ENCODE measurements around the gene RETREG1.
A peak's percentile ranks its signal among the peaks of the same experiment; 100 is the strongest.
"Not testable (repeated sequence)": the region's sequence is repeated elsewhere in the genome, so short reads cannot be mapped to it uniquely, and the experiment has no call there.

The RETREG1 gene

DNA sequence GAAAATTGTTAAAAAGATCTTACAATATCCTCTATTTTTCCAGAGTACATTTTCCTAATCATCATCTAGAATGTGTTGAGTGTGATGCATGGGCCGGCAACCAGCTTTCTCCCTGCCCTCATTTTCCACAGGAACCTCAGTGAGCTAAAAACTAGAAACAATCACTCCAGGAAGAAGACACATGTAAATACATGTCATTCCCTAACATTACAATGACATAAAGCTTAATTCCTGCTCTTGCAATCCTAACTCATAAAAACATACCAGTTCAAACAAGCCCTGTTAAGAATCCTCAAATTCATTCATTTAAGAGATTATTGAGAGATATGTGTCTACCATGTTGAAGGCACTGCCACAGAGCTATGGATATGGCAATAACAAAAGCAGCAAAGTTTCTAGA, 132.7 kb downstream of the RETREG1 start:
- DNase-seq (ENCODE audit: low read depth), result no peak

DNA sequence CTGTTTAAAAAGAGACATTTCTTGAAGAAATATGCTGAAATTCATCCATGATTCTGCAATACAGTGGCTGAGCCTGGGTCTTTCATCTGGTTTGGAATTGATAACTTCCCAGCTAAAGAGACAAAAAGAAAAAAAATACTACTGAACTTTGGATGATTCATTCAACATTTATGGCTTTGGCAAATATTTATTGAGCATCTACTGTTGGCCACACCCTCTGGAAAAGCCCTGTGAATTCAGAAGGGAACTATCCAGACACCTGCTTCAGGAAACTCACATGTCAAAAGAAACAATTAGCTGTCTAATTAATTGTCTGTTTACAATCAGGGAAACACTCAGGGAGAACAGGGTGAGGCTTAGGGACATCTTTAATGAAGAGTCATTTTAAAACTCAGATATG, 133.4 kb downstream of the RETREG1 start:
- DNase-seq (ENCODE audit: low read depth), result no peak

DNA sequence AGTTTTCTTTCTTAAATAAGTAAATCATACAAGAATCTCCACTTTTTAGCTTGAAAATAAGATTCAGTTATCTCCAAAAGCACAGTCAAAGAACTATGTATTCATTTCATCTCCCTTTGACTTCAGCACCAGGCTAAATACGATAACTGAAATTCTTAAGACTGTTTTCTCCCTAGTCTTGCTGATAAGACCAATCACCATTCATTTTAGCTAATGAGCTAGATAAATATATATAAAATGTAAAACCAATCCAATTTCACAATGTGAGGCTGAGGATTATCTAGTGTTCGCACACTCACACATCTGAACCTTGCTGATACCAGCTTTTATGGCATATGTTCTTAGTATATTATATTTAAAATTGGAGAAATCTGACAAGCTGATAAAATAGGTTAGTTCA, 133.9 kb downstream of the RETREG1 start:
- DNase-seq (ENCODE audit: low read depth), result no peak

DNA sequence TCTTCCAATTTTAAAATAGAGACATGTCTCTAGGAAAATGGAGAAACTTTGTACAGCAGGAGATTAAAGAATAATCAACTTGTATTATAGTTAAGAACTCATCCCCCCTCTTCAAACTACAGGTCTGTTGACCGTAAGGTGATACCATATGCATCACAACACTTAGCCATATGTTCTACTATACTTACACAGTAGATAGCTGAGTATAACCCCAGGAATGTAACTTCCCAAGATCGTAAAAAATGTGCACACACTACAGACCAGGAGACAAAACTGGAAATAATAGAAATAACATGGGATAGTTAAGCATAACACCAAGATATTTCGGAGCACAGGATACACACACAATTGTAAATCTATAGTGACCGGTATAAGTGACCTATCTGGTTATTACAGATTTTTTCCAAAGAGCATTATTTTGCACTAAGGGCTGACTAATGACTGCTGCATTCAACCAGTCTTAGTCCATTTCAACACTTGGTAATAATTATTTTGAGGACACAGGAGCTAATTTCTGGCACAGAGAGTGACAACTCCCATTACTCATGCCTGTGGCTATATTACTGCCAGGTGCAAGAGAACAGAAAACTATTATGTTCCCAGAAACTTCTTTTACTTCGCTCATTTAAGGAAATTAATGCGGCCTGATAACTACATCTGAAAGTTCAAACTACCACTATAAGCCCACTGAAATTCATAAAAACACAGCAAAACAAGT, 135.8 kb downstream of the RETREG1 start:
- DNase-seq (ENCODE audit: low read depth), result no peak

DNA sequence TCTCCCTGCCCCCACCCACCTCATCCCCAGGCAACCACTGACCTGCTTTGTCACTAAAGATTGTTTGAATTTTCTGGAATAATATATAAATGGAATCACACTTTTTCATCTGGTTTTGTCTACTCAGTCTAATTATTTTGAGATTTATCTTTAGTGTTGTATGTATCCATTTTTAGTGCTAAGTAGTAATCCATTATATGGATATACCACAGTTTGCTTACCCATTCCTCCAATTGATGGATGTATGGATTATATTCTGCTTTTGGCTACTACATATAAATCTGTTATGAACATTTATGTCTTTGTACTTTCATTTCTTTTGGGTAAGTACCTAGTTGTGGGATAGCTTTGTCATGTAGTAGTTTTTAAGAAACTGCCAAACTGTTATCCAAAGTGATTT, 136.7 kb downstream of the RETREG1 start:
- no peak for DNase-seq (ENCODE audit: low read depth)

DNA sequence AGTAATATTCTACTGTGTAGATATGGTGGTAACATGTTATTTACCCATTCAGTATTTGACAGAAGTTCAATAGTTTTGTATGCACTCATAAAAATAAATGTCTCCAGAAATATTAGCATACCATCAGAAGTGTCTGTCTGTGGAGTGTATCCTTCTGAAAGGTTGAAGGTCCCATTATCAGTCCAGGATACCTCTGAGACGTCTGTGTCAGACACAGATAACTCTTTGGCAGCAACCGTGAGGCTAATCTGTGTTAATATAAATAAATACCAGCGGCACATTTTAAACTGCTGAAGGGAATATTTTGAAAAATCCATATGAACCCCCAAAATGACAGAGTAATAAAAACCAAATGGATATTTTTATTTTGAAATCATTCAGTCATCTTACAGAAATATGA, 139.3 kb downstream of the RETREG1 start:
- DNase-seq (ENCODE audit: low read depth), result no peak

DNA sequence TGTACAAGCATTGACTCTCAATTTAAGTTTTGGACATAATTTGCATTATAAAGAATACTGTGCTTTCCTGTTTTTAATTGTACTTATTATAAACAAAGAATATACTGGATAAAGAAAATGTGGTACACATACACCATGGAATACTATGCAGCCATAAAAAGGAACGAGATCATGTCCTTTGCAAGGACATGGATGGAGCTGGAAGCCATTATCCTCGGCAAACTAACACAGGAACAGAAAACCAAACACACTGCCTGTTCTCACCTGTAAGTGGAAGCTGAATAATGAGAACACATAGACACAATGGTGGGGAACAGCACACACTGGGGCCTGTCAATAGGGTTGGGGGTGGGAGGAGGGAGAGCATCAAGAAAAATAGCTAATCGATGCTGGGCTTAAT, 140.4 kb downstream of the RETREG1 start:
- DNase-seq (ENCODE audit: low read depth), result not testable (repeated sequence)

DNA sequence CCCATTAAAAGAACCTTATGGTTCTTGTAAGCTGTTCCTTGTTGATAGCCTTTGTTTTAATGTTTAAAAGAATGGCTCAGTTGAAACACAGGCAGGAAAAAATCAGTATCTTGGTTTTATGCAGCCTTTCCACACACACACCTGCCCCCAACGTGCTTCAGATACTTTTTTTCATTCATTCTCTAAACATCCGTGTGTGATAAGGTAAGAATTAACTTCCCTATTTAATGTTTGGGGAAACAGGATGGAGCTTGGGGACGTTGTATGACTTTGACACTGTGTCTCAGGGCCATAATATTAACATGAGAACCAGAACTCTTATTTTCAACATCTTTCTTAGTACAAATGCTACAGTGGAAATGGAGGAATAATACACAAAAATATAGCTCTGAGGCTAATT, 145.4 kb downstream of the RETREG1 start:
- no peak for DNase-seq (ENCODE audit: low read depth)

DNA sequence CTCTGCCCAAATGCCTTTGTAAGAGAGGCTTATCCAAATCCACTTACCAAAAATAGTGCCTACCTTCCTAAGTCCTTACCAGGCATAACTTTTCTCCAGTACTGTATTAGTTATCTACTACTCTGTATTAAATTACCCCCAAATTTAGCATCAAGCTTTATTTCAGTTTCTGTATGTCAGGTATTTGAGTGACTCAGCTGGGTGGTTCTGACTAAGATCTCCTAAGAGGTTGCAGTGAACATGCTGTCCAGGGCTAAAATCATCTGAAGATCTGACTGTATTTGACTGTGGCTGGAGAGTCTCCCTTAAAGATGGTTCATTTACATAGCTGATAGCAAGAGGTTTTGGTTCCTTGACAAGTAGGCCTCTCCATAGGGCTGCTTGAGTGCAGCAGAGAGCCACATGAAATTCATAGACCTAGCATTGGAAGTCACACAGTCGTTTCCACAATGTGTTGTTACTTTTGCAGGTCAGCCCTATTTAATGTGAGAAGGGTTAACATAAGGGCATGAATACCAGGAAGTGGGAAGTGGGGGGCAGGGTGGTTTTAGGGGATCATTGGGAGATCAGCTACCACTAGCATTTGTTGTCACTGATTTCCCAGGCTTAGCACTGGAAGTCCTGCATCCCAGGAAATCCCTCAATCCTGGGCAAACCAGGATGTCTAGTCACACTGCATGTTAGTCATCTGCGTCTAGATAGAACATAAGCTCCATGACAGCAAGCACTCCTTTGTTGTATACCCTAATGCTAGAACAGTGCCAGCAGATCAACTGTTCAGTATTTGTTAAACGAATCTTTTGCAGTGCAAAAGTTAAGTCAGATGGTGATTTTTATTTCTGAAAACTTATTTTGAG, 149.2 kb downstream of the RETREG1 start:
- no peak for DNase-seq (ENCODE audit: low read depth)

DNA sequence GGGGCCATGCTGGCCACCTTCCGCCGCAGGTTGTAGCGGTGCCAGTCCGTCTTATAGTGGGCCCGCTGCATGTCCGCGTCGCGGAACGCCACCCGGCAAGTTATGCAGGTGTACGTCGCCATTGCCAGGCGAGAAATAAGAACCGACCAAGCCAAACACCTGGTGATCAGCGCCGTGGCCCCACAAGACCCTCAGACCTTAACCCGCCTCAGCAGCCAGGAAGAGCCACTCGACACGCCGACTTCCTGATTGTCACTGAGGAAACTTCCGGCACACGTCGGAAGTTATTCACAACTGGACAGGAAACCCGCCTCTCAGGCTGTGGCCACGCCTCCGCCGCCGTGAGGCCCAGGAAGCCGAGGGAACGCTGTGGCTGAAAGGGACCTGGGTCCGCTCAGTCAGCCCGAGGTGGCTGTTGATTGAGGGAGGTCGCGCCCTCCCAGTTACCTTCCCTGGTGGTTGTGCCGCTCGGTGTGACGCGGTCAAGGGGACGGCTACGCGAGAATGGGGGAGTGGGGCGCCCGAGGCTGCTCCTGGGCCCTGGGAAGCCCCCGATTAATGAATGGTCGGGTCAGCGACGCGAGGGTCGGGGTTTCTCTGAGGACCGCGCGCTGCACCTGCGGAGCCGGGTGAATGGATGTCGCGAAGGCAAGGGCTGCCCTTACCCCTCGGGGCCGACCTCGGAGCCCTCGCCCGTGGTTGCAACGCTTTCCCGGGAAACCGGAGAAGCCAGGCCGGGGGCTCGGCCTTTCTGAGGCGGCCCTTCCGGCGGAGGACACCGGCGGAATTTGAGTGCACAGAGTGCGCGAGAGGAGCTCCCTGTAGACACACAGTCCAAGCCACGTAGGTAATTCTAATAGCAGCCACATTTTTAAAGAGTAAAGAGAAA, 151.0 kb downstream of the RETREG1 start, which contains the start of gene ZNF622:
Gene ZNF622 (minus strand): TSS at position 257 of the 889 bp plus-strand sequence. CDS start 135 bp downstream, at position 122.
- DNase-seq (ENCODE audit: low read depth), result no peak

DNA sequence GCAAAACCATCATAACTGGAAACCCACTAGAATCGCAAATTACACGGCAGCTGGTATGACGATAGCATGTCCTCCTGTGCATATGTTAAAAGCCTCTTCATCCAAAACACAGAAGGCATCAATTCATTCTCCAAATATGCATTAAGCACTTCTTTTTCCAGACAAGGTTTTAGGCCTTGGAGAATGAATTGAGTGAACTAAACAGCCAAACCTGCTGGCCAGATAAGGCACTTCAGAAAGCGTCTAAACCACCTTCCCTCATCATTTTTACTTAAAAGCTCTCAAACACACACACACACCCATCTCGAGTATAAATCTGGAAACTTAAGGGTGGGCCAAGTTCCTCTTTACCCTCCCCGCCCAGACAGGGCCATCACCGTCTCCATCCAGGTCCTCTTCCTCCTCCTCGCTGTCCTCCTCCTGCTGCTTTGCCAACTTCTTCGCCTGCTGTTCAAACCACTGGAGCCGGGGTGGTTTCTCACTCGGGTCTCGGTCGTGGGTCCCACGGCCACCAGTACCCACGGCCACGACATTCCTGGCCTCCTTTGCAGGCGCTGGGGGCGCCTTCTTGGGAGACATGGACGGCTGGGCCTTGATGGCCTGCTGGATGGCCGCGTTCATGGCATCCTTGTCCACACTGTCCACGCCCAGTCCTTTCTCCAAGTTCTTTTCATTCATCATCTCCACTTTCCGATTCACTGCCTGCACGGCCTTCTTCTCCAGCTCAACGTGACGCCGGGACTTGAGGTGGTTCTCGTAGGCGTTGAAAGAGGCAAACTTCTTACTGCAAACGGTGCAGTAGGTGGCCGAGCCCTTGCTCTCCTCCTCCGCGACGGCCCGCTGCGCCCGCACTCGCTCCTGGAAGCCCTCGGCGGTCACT, 151.9 kb downstream of the RETREG1 start:
- no peak for DNase-seq (ENCODE audit: low read depth)

DNA sequence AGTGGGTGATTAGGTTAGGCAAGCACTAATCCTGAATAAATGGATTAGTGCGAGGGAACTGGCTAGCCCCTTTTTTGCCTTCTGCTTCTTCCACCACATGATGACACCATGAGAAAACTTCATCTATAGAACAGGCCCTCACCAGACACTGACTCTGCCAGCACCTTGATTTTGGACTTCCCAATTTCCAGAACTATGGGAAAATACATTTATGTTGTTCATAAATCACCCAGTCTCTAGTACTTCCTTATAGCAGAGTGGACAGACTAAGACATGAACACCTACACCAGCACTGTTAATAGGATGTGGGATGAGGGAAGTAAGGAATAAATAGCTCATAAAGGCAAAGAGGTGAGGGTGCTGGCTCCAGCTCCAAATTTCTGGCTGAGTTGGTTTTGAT, 152.6 kb downstream of the RETREG1 start:
- DNase-seq (ENCODE audit: low read depth), result no peak

DNA sequence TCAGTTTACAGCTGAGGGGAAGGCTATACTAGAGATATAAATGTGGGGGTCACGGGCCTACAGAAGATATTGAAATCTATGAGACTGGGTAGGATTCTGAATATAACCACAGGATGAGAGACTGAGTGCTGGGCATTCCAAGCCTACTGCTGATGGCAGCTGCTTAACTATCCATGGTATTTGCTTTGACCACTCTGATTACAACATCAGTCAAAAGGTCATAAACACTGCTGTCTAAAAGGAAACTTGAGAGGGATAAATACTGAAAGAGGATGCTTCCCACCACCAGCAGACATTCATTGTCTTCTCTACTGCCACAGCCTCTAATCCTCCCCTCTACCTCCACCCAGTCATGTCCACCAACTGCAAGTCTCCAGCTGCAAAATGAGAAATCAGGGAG, 155.0 kb downstream of the RETREG1 start:
- peak; percentile 87 for DNase-seq (ENCODE audit: low read depth)

DNA sequence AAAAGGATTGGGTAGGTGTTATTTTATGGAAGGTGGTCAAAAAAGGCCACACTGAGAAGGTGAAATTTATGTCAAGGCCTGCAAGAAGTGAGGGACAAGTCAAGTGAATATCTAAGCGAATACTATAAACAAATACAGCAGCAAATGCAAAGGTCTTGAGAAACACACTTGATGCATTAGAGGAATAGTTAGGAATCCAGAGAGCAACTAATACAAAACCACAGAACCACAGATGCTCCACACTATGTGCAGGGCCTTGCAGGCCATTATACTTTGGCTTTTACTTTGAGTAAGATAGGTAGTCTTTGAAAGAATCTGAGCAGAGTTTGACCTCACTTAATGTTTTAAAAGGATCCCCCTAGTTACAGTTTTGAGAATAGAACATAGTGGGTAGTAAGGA, 155.8 kb downstream of the RETREG1 start:
- no peak for DNase-seq (ENCODE audit: low read depth)

DNA sequence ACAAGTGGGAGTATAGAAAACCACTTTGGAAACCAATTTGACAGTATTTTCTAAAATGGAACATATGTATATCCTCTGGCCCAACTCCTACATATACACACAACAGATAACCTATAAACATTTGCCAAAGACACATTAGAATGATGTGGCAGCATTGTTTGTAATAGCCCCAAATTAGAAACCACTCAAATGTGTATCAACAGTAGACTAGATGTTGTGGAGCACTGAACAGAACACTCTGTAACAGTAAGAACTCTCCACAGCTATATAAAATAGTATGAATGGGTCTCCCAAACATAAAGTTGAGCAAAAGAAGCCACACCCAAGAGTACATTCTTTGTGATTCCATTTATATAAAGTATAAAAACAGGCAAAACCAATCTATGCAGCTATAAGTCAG, 157.3 kb downstream of the RETREG1 start:
- no peak for DNase-seq (ENCODE audit: low read depth)

DNA sequence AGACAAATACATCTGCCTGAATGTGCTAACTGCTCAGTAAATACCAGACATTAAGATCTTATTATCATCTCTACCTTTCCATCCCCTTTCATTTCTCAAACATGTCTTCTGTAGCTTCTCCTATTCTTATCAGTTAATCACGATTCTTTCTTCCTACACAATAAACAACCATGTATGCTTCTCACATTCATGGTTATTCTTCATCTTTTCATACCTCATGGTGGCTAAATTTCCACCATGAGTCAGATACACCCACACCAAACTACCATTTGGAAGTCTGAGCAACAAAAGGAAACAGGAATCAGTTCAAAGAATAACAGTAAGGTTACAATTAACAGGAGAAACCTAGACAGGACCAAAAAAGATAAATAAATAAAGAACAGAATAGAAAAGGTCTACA, 158.9 kb downstream of the RETREG1 start:
- no peak for DNase-seq (ENCODE audit: low read depth)

DNA sequence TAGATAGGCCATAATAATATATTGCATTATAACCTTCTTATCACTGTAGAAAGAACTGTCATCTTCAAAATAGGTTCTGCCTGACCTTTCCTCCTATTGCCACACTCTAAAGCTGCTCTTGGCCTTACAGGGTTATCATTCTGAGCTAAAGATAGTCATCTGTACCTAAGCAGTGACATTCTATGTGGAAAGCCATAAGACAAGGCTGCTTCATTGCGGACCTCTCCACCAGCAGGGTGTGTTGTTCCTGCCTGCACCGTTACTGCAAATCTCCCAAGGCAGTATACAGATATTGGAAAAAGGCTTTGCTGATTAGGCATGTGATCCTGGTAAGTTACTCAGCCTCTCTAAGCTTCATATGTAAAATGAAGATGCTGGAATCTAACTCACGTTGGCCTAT, 159.3 kb downstream of the RETREG1 start:
- no peak for DNase-seq (ENCODE audit: low read depth)

DNA sequence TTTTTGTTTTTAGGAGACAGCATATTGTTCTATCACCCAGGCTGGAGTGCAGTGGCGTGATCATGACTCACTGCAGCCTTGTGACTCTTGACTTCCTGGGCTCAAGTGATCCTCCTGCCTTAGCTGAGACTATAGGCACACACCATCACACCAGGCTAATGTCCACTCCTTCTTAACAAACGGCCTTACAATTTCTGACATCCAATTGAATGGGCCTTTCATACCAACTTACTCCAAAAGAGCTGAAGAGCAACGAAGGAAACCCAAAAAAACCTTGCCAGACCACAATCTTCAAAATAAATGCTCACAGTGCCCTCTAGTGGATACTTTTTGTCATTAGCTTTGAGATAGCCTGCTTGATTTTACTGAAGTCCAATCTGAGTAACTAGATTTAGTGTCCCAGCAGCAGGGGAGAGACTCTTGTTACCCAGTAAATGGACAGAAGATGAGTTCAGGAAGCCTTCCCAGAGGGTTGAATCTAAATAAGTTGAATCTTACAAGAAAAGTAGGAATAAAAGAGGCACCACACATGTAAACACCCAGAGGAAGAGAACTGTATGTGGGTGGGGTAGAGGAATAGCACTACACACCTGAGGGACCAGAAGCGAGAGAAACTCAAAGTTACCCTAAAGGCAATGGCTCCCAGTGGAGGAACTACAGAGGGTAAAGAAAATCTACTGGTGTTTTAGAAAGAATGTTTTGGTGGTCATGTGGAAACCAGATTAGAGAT, 160.5 kb downstream of the RETREG1 start:
- no peak for DNase-seq (ENCODE audit: low read depth)

DNA sequence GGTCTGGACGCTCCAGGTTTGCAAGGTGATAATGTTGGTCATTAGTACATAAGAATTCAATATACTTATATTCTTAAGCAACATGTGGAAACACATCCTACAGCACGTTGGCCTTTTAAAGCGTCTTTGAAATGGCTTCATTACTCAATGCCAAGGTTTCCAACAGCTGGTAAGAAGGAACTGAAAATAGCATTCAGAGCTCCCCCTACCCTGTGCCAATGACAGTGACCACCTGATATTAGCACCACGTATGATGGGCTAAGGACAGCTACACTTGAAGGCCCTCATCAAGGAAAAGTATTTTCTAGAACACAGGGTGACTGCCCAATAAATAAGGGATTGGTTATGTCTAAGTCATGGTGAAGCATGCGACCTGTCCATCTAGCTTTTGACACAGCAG, 161.1 kb downstream of the RETREG1 start:
- DNase-seq (ENCODE audit: low read depth), result no peak

DNA sequence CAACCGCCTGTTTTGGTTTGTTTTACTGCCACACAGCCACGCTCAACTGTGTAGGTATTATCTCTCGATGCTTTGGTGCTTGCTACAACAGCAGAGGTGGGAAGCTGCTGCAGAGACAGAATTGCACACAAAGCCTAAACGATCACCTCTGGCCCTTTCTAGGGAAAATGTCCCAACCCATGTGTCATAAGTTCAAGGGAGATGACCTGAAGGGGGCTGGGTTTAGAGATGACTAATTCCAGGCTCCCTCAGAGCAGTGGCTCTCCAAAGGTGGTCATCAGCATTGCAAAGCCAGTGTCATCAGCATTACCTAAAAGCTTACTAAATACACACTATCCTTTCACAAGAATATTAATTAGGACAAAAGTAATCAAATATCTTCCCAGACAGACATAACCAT, 162.1 kb downstream of the RETREG1 start:
- DNase-seq (ENCODE audit: low read depth), result no peak

DNA sequence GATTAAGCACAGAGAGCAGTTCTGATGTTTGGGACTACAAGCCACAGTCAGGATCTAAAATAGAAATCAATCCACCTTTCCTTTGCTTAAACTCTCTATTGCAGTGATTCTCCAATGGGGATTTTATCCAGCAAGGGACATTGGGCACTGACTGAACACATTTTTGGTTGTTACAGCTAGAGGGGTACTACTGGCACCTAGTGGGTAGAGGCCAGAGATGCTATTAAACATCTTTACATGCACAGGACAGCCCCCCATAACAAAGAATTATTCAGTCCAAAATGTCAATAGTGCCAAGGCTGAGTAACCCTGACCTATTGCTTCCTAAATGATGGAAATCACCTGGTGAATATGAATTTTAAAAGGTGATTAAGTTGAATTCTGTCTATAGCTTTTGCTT, 163.2 kb downstream of the RETREG1 start:
- no peak for DNase-seq (ENCODE audit: low read depth)

All from GM04503 (cell line).